GM12865 (cell line): ENCODE data around the gene TMEM184A.

Experiments
- DNase-seq: peaks from one replicate; pipeline ENCODE4 v3.0.0; 2010; ENCODE audit warnings: low read depth
- H3K4me3 ChIP-seq: 2 replicates; pipeline ENCODE4 v1.5.1; 2011; ENCODE audit warnings: mild to moderate bottlenecking, low read depth, low read length, control low read depth
- CTCF ChIP-seq: IDR thresholded peaks from 2 replicates; pipeline ENCODE4 v1.5.1; 2011; ENCODE audit warnings: low read length, control low read depth, low read depth, inconsistent platforms; ENCODE audit not compliant: insufficient read depth; ENCODE audit errors: missing control alignments

Gene TMEM184A

GRCh38 chr7:1530946-1531262, 25.1 kb downstream of the TMEM184A start:
- H3K4me3 ChIP-seq = peak overlapping the region; percentile 72

GRCh38 chr7:1529383-1530116, 26.5 kb downstream of the TMEM184A start:
- H3K4me3 ChIP-seq = no peak overlapping the region
- DNase-seq = no peak
- no peak for TF ChIP-seq CTCF

More at GRCh38 chr7:1530946-1531262, 25.1 kb downstream of the TMEM184A start:
- DNase-seq = no peak
- no peak for TF ChIP-seq CTCF

- no peak overlapping the region for H3K4me3 ChIP-seq
- TF ChIP-seq CTCF = no peak
- no peak for DNase-seq
Measured at GRCh38 chr7:1526271-1526754, 29.7 kb downstream of the TMEM184A start.

- DNase-seq = no peak
- no peak for TF ChIP-seq CTCF
- H3K4me3 ChIP-seq = no peak overlapping the region
Measured at GRCh38 chr7:1525409-1525808, 30.6 kb downstream of the TMEM184A start.

GRCh38 chr7:1523844-1524243, 32.2 kb downstream of the TMEM184A start:
- no peak for TF ChIP-seq CTCF
- H3K4me3 ChIP-seq = no peak overlapping the region
- DNase-seq = no peak

GRCh38 chr7:1523208-1523607, 32.8 kb downstream of the TMEM184A start:
- no peak overlapping the region for H3K4me3 ChIP-seq
- no peak for TF ChIP-seq CTCF
- DNase-seq = no peak

- no peak overlapping the region for H3K4me3 ChIP-seq
Measured at GRCh38 chr7:1521456-1521855, 34.5 kb downstream of the TMEM184A start.

More at GRCh38 chr7:1521456-1521855, 34.5 kb downstream of the TMEM184A start:
- no peak for DNase-seq
- TF ChIP-seq CTCF = no peak
